Suppressor macrophage treated with lipopolysaccharide for 4 hours (primary cell): Measurements from ENCODE around the gene A2M.

Experiments used
- DNase-seq: peaks from one replicate; pipeline ENCODE4 v3.0.0-alpha.2; 2020

Gene A2M

DNA sequence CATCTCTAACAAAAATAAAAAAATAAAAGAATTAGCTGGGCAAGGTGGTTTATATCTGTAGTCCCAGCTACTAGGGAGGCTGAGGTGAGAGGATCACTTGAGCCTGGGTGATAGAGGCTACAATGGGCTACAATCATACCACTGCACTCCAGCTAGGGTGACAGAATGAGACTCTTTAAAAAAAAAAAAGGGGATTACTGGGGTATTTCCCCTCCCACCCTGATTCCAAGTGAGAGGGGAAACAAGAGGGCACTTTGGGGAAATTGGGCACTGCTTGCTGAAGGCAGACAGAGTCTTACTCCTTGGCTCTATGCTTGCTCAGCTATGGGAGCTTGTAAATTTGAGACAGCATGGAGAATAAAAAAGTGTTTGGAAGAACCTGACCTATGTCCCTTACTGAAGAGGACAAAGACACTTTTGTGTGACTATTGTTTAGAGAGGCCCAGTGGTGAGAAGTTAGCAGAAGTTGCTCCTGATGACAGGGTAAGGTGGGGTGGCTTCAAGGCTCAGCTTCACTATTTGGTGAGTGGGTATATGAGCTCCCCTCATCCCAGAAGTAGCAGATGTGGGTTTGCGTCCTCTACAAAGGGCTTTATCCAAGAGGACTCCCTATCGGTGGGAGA is 82.3 kb downstream of the A2M start:
- DNase-seq = peak; percentile 58

DNA sequence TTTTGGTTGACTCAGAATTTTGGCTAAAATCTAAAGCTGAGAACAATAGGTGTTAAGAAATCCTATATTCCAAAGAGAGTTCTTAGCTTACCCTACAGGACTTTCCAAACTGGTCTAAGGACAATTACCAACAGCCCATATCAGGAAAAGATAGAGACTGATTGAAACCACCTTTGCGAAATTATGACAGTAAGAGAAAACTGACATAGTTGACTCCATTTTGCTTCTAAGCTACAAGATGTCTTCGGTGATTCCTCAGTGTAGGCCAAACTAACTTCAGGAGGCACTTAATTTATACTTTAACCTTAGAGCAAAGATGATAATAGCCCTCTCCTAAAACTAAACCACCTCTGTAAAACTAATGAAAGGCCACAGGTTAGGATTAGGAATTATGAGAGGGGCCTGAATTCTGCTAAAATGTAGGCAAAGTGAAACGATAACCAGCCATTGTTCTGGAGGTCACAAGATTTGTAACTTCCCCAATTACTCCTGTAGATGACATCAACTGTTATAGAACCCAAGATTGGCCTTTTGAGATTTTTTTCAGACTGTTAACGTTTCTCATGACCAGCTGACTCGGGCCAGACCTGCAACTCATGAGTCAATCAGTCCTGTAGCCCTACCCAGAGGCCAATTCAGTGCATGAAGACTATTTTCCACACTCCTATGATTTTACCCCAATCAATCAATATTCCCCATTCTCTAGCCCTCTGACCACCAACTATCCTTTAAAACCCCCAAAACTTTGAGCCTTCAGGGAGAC is 83.3 kb downstream of the A2M start:
- DNase-seq = peak; percentile 92

- no peak for DNase-seq
These were observed 84.9 kb downstream of the A2M start for GRCh38 chr12:9030776-9031175.

DNA sequence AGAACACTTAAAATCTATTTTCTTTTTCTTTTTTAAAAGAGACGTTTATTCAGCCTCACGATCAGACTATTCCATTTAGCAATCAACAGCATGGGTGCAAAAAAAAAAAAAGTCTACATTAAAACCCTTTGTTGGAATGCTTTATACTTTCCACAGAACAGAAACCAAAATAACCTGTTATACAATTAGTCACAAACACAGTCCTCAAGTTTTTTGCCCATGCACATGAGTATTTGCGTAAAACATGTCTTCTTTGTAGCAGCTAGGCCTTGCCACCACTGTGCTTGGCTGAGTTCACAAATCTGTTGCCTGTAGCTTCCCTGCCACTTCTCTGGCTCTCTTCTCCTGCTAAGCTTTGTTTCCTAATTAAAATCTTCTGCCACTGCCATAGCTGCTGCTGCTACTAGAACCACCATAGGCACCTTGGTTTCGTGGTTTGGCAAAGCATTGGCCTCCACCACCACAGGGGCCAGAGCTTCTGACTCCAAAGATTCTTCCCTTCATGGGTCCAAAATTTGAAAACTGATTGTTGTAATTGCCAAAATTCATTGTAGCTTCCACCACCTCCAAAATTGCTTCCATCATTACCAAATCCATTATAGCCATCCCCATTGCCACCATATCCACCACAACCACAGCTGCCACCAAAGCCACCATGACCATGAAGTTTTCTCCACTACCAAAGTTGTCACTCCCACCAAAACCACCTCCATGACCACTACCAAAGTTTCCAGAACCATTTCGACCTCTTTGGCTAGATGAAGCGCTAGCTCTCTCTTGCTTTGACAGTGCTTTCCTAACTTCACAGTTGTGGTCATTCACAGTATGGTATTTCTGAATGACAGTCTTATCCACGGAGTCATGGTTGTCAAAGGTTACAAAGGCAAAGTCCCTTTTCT is 88.3 kb downstream of the A2M start:
- DNase-seq = no peak

DNA sequence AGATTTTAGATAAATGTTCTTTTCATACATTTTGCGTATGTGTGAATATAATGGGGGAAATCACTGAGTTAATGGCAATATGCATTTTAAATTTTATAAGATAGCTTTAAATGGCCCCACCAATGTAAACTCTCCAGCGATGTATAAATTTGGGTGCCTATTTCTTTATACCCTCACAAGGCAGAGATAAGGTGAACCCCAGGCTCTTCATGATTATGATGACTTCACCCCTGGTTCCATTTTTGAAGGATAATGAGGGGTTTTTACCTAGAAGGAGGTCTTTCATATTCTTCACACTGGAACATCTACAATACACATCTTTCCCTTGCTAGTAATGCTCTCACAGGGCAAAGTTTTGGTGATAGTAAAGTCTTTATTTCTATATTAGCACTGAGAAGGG is 91.2 kb downstream of the A2M start:
- no peak for DNase-seq

DNA sequence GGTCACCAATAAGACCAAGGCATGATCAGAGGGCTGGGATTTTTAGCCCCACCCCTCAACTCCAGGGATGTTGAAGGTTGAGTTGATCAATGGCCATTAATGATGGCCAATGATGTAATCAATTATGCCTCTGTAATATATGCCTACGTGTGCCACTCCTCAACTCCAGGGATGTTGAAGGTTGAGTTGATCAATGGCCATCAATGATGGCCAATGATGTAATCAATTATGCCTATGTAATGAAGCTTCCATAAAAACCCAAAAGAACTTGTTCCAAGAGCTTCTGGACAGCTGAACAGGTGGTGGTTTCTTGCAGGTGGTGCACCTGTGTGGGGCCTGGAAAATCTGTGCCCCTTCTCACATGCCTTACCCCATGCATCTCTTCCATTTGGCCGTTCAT is 93.1 kb downstream of the A2M start:
- DNase-seq = no peak
